HepG2 (cell line): ENCODE data around the gene PHKB. TPM values are rescaled to one million over a fixed set of nuclear protein-coding genes. Genes with fewer than 3 reads are reported as not detected.

Experiments used
- BCL6 ChIP-seq: IDR thresholded peaks from 2 replicates; pipeline ENCODE4 v1.6.1; 2016; ENCODE audit warnings: missing genetic modification reagents, missing compliant biosample characterization
- CREB1 ChIP-seq, 2 experiments: fragments of 450-650 bp in 1 of 2; IDR thresholded peaks; 2 replicates each; pipeline ENCODE4 v1.6.1; 2016 to 2017; ENCODE audit warnings: control low read depth in 1 of 2, mild to moderate bottlenecking in 1 of 2, missing compliant biosample characterization in 1 of 2, missing genetic modification characterization in 1 of 2
- ETV6 ChIP-seq: sonication (generic); formaldehyde crosslinking; conservative IDR thresholded peaks from 2 replicates; pipeline ENCODE4 v1.4.0; 2020; ENCODE audit warnings: missing genetic modification reagents
- FOXK1 ChIP-seq: sonication (generic); formaldehyde crosslinking; IDR thresholded peaks from 2 replicates; pipeline ENCODE4 v1.4.0; 2020; ENCODE audit warnings: low read depth, missing genetic modification reagents, borderline replicate concordance
- HDAC1 ChIP-seq: sonication (generic); formaldehyde crosslinking; IDR thresholded peaks from 2 replicates; pipeline ENCODE4 v1.5.1; 2020; ENCODE audit warnings: mild to moderate bottlenecking, missing genetic modification reagents
- MEIS1 ChIP-seq: sonication (generic); formaldehyde crosslinking; IDR thresholded peaks from 2 replicates; pipeline ENCODE4 v1.9.0; 2021; ENCODE audit warnings: mild to moderate bottlenecking, missing genetic modification reagents, moderate library complexity, borderline replicate concordance
- MTA1 ChIP-seq: sonication (generic); formaldehyde crosslinking; IDR thresholded peaks from 2 replicates; pipeline ENCODE4 v1.4.0; 2020; ENCODE audit warnings: missing genetic modification reagents, mild to moderate bottlenecking, borderline replicate concordance
- RXRB ChIP-seq: IDR thresholded peaks from 2 replicates; pipeline ENCODE4 v1.6.1; 2016; ENCODE audit warnings: borderline replicate concordance, missing genetic modification reagents, missing compliant biosample characterization
- SNAPC2 ChIP-seq: sonication (generic); formaldehyde crosslinking; IDR thresholded peaks from 2 replicates; pipeline ENCODE4 v1.8.1; 2022; ENCODE audit warnings: mild to moderate bottlenecking, missing genetic modification reagents
- SOX6 ChIP-seq, 2 experiments: fragments of 450-650 bp in 1 of 2; sonication (generic) in 1 of 2; formaldehyde crosslinking in 1 of 2; IDR thresholded peaks; 2 replicates each; pipeline versions ENCODE4 v1.4.0 to v1.6.1; 2017 to 2020; ENCODE audit warnings: antibody characterized with exemption in 1 of 2, mild to moderate bottlenecking in 1 of 2, missing genetic modification reagents in 1 of 2
- TAF1 ChIP-seq: sonication (generic); formaldehyde crosslinking; IDR thresholded peaks from 2 replicates; pipeline ENCODE4 v1.4.0; 2020; ENCODE audit warnings: missing genetic modification reagents
- TFE3 ChIP-seq: IDR thresholded peaks from 2 replicates; pipeline ENCODE4 v1.6.1; 2016
- ZBTB38 ChIP-seq: sonication (generic); formaldehyde crosslinking; IDR thresholded peaks from 2 replicates; pipeline ENCODE4 v1.5.1; 2020; ENCODE audit warnings: mild to moderate bottlenecking, missing genetic modification reagents
- ZBTB7B ChIP-seq: sonication (generic); formaldehyde crosslinking; IDR thresholded peaks from 2 replicates; pipeline ENCODE4 v1.4.0; 2020; ENCODE audit warnings: missing genetic modification reagents
- ZFP91 ChIP-seq: sonication (generic); formaldehyde crosslinking; IDR thresholded peaks from 2 replicates; pipeline ENCODE4 v1.9.0; 2022; ENCODE audit warnings: missing genetic modification reagents, mild to moderate bottlenecking, borderline replicate concordance
- ZNF160 ChIP-seq: sonication (generic); formaldehyde crosslinking; IDR thresholded peaks from 2 replicates; pipeline ENCODE4 v1.8.0; 2022; ENCODE audit warnings: mild to moderate bottlenecking, inconsistent platforms, missing genetic modification reagents
- ZNF207 ChIP-seq: fragments of 450-650 bp; IDR thresholded peaks from 2 replicates; pipeline ENCODE4 v1.6.1; 2016; ENCODE audit warnings: antibody characterized with exemption, borderline replicate concordance
- ZNF367 ChIP-seq: sonication (generic); formaldehyde crosslinking; IDR thresholded peaks from 2 replicates; pipeline ENCODE4 v1.4.0; 2020; ENCODE audit warnings: missing genetic modification reagents, borderline replicate concordance
- ZSCAN9 ChIP-seq: IDR thresholded peaks from 2 replicates; pipeline ENCODE4 v1.6.1; 2016; ENCODE audit warnings: borderline replicate concordance
- ZZZ3 ChIP-seq: sonication (generic); formaldehyde crosslinking; IDR thresholded peaks from 2 replicates; pipeline ENCODE4 v1.4.0; 2020; ENCODE audit warnings: missing genetic modification reagents, mild to moderate bottlenecking, borderline replicate concordance
- polyA plus RNA-seq, 8 experiments: library from polyadenylated mRNA; depleted of rRNA in 3 of 8; stranded (reverse) in 7 of 8; unstranded in 1 of 8; fragments of >200 nt; fragmentation: Illumina TruSeq in 4 of 8; extraction: Trizol in 4 of 8; gene quantifications; 2 replicates each; pipeline versions ENCODE4 v1.2.1 to v1.2.3, GENCODE V29; 2011 to 2016; ENCODE audit warnings: low read depth in 4 of 8, missing spikeins in 1 of 8, mixed read lengths in 1 of 8; ENCODE audit not compliant: insufficient read depth in 1 of 8
- total RNA-seq, 5 experiments: library from RNA; depleted of rRNA; stranded (reverse); fragments of >200 nt; fragmentation: Illumina TruSeq; extraction: Trizol; gene quantifications; 2 replicates each; pipeline ENCODE4 v1.2.3, GENCODE V29; 2016; ENCODE audit warnings: low read depth in 1 of 5
- TF ChIP-seq, protein P1 (sequence below): sonication (generic); formaldehyde crosslinking; IDR thresholded peaks from 2 replicates; pipeline ENCODE4 v1.4.0; 2020; ENCODE audit warnings: missing genetic modification reagents
- TF ChIP-seq, protein P2 (sequence below): sonication (generic); formaldehyde crosslinking; IDR thresholded peaks from 2 replicates; pipeline ENCODE4 v1.4.0; 2020; ENCODE audit warnings: missing genetic modification reagents, low read depth, mild to moderate bottlenecking, borderline replicate concordance

The PHKB gene
- total and polyA plus RNA-seq, 2 of the 13 experiments (the other 11 are each of a cell fraction or from before 2014, with no cell fraction given): 66.0 to 80.8 TPM

DNA sequence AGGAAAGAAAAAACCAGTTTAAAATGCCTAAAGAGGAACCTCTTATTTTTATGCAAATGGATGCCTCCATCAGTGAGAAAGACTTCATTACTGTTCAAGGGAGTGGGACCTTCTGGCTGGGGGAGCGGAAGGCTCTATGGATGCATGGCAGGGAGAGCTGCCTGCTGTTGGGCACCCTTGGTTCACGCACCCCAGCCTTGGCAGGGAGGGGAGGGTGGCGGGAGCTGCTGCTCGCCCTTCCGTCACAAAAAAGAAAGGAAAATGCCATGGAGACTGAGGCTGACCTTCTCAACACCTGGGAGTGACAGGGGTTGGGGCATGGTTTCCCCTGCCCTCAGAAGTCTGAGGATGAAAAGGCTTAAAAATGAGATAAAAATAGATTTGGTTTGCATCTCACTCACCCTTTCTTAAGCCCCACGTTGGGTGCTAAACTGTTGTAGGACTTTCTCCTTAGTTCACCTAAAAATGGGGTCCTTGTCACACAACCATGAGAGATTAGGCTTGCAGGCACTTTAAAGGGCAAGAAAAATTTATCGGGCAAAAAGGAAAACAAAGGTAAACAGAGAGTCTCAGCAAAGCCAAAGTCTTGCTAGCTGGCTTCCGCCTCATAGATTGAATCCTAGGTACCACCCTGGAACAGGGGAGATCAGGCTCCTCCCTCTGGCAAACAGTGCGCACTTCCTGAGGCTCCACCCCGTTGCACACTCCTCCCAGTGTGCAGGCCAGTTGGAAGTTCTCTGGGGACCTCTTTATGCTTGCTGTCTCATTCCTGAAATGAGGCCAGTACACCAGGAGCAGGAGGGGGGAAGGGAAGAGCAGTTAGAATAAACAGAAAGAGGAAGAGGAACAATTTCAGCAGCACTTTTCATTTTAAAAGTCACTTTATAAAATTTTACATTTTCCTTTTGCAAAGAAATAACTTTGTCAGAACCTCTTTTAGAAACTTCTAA, 31.6 kb downstream of the PHKB start (continued):
- TF ChIP-seq, protein P1, sequence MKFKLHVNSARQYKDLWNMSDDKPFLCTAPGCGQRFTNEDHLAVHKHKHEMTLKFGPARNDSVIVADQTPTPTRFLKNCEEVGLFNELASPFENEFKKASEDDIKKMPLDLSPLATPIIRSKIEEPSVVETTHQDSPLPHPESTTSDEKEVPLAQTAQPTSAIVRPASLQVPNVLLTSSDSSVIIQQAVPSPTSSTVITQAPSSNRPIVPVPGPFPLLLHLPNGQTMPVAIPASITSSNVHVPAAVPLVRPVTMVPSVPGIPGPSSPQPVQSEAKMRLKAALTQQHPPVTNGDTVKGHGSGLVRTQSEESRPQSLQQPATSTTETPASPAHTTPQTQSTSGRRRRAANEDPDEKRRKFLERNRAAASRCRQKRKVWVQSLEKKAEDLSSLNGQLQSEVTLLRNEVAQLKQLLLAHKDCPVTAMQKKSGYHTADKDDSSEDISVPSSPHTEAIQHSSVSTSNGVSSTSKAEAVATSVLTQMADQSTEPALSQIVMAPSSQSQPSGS (CRISPR knock-in tag): no peak
- TF ChIP-seq HDAC1 (CRISPR knock-in tag) (peak; percentile 86), ZBTB7B (CRISPR knock-in tag) (0 out of 2 replicates have a peak, but pooled peaks have one; percentile 24), CREB1 (IDR thresholded peaks at IDR 0.05) (no peak), CREB1 (CRISPR knock-in tag; IDR thresholded peaks at IDR 0.05) (peak; percentile 25; the same call in 1 of the 2 replicates), ZBTB38 (CRISPR knock-in tag) (peak; percentile 49; the same call in 1 of the 2 replicates), MEIS1 (CRISPR knock-in tag) (peak; percentile 76; the same call in 1 of the 2 replicates), FOXK1 (CRISPR knock-in tag) (peak; percentile 52; the same call in 1 of the 2 replicates), SOX6 (IDR thresholded peaks at IDR 0.05) (no peak), SOX6 (CRISPR knock-in tag; IDR thresholded peaks at IDR 0.05) (peak; percentile 55), TAF1 (CRISPR knock-in tag) (peak; percentile 58), MTA1 (0 out of 2 replicates have a peak, but pooled peaks have one; percentile 56), ZNF207 (no peak), BCL6 (CRISPR knock-in tag) (peak; percentile 83), ZSCAN9 (CRISPR knock-in tag) (peak; percentile 77; the same call in 1 of the 2 replicates), ZFP91 (CRISPR knock-in tag) (peak; percentile 50; the same call in 1 of the 2 replicates), ETV6 (no peak), SNAPC2 (CRISPR knock-in tag) (0 out of 2 replicates have a peak, but pooled peaks have one; percentile 24), ZZZ3 (CRISPR knock-in tag) (peak; percentile 67; the same call in 1 of the 2 replicates), ZNF367 (CRISPR knock-in tag) (no peak), RXRB (CRISPR knock-in tag) (peak; percentile 67; the same call in 1 of the 2 replicates), TFE3 (CRISPR knock-in tag) (peak; percentile 41; the same call in 1 of the 2 replicates), ZNF160 (CRISPR knock-in tag) (no peak)
- TF ChIP-seq, protein P2, sequence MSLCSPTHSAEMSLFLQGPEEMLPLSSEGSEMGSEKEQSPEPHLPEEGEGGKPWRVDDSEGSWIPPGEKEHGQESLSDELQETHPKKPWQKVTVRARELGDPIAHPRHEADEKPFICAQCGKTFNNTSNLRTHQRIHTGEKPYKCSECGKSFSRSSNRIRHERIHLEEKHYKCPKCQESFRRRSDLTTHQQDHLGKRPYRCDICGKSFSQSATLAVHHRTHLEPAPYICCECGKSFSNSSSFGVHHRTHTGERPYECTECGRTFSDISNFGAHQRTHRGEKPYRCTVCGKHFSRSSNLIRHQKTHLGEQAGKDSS: peak; percentile 71; the same call in 1 of the 2 replicates
